ENCODE data around the gene ARL8B. TPM values are rescaled to one million over a fixed set of nuclear protein-coding genes. Genes with fewer than 3 reads are reported as not detected.

The ARL8B gene
- total and polyA plus RNA-seq, 9 of the 15 experiments (the other 6 are each of a cell fraction or from before 2014, with no cell fraction given) = 28.5 to 99.4 (median 77.2) TPM

DNA sequence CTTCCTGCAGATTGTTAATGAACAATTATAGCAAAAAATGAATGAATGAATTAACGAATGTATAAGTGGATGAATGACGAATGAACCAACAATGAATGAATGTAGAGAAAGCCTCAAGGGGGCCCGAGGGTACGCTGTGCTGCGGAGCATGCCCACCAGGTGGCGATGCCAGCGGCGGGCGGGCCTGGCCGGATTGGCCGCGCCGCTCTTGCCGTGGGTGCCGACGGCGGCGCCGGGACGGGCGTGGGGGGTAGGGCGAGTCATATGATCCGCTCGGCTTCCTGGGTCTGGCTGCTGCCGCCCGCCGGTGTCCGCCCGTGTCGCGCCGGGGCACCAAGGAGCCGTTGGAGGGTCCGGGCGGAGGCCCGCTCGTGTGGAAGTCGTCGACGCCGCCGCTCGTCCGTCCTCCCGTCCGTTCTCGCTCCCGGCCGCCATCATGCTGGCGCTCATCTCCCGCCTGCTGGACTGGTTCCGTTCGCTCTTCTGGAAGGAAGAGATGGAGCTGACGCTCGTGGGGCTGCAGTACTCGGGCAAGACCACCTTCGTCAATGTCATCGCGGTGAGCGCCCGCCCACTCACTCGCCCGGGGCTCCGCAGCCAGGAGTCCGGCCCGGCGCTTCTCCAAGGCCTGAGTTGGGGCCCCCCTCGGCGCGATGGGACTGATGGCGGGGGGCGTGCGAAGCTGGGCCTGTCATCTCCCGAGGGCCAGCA, at the start of gene ARL8B (continued):
- TF ChIP-seq, protein P1, sequence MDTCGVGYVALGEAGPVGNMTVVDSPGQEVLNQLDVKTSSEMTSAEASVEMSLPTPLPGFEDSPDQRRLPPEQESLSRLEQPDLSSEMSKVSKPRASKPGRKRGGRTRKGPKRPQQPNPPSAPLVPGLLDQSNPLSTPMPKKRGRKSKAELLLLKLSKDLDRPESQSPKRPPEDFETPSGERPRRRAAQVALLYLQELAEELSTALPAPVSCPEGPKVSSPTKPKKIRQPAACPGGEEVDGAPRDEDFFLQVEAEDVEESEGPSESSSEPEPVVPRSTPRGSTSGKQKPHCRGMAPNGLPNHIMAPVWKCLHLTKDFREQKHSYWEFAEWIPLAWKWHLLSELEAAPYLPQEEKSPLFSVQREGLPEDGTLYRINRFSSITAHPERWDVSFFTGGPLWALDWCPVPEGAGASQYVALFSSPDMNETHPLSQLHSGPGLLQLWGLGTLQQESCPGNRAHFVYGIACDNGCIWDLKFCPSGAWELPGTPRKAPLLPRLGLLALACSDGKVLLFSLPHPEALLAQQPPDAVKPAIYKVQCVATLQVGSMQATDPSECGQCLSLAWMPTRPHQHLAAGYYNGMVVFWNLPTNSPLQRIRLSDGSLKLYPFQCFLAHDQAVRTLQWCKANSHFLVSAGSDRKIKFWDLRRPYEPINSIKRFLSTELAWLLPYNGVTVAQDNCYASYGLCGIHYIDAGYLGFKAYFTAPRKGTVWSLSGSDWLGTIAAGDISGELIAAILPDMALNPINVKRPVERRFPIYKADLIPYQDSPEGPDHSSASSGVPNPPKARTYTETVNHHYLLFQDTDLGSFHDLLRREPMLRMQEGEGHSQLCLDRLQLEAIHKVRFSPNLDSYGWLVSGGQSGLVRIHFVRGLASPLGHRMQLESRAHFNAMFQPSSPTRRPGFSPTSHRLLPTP (IDR thresholded peaks at IDR 0.05; ENCODE audit: borderline replicate concordance, extremely low read depth, insufficient read length) = no peak
- TF ChIP-seq STAT5A (IDR thresholded peaks at IDR 0.05; ENCODE audit: borderline replicate concordance, low read length) (peak; percentile 65; the same call in 1 of the 2 replicates), MAZ (CRISPR knock-in tag; conservative IDR thresholded peaks at IDR 0.05 in 1 of 2, IDR thresholded peaks at IDR 0.05 in 1 of 2) (peak; percentile 94), SIRT6 (IDR thresholded peaks at IDR 0.05; ENCODE audit: low read depth, low read length) (no peak), FOXK1 (CRISPR knock-in tag; IDR thresholded peaks at IDR 0.05; ENCODE audit: borderline replicate concordance) (no peak), GATAD2A (IDR thresholded peaks at IDR 0.05) (peak; percentile 67; the same call in 1 of the 2 replicates), WHSC1 (IDR thresholded peaks at IDR 0.05; ENCODE audit: low read length) (no peak), ZNF146 (CRISPR knock-in tag; IDR thresholded peaks at IDR 0.05; ENCODE audit: unreplicated experiment) (no peak), CHD4 (IDR thresholded peaks at IDR 0.05; ENCODE audit: insufficient read depth, insufficient replicate concordance, low read depth, low read length, poor library complexity, severe bottlenecking) (no peak), BACH1 (tag; IDR thresholded peaks at IDR 0.05) (no peak)
- TF ChIP-seq, protein P2, sequence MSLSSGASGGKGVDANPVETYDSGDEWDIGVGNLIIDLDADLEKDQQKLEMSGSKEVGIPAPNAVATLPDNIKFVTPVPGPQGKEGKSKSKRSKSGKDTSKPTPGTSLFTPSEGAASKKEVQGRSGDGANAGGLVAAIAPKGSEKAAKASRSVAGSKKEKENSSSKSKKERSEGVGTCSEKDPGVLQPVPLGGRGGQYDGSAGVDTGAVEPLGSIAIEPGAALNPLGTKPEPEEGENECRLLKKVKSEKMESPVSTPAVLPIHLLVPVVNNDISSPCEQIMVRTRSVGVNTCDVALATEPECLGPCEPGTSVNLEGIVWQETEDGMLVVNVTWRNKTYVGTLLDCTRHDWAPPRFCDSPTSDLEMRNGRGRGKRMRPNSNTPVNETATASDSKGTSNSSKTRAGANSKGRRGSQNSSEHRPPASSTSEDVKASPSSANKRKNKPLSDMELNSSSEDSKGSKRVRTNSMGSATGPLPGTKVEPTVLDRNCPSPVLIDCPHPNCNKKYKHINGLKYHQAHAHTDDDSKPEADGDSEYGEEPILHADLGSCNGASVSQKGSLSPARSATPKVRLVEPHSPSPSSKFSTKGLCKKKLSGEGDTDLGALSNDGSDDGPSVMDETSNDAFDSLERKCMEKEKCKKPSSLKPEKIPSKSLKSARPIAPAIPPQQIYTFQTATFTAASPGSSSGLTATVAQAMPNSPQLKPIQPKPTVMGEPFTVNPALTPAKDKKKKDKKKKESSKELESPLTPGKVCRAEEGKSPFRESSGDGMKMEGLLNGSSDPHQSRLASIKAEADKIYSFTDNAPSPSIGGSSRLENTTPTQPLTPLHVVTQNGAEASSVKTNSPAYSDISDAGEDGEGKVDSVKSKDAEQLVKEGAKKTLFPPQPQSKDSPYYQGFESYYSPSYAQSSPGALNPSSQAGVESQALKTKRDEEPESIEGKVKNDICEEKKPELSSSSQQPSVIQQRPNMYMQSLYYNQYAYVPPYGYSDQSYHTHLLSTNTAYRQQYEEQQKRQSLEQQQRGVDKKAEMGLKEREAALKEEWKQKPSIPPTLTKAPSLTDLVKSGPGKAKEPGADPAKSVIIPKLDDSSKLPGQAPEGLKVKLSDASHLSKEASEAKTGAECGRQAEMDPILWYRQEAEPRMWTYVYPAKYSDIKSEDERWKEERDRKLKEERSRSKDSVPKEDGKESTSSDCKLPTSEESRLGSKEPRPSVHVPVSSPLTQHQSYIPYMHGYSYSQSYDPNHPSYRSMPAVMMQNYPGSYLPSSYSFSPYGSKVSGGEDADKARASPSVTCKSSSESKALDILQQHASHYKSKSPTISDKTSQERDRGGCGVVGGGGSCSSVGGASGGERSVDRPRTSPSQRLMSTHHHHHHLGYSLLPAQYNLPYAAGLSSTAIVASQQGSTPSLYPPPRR (CRISPR knock-in tag; IDR thresholded peaks at IDR 0.05; ENCODE audit: borderline replicate concordance) = peak; percentile 81; the same call in 1 of the 2 replicates
- TF ChIP-seq, protein P3, sequence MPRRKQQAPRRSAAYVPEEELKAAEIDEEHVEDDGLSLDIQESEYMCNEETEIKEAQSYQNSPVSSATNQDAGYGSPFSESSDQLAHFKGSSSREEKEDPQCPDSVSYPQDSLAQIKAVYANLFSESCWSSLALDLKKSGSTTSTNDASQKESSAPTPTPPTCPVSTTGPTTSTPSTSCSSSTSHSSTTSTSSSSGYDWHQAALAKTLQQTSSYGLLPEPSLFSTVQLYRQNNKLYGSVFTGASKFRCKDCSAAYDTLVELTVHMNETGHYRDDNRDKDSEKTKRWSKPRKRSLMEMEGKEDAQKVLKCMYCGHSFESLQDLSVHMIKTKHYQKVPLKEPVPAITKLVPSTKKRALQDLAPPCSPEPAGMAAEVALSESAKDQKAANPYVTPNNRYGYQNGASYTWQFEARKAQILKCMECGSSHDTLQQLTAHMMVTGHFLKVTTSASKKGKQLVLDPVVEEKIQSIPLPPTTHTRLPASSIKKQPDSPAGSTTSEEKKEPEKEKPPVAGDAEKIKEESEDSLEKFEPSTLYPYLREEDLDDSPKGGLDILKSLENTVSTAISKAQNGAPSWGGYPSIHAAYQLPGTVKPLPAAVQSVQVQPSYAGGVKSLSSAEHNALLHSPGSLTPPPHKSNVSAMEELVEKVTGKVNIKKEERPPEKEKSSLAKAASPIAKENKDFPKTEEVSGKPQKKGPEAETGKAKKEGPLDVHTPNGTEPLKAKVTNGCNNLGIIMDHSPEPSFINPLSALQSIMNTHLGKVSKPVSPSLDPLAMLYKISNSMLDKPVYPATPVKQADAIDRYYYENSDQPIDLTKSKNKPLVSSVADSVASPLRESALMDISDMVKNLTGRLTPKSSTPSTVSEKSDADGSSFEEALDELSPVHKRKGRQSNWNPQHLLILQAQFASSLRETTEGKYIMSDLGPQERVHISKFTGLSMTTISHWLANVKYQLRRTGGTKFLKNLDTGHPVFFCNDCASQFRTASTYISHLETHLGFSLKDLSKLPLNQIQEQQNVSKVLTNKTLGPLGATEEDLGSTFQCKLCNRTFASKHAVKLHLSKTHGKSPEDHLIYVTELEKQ (CRISPR knock-in tag; IDR thresholded peaks at IDR 0.05) = no peak
- TF ChIP-seq, protein P4, sequence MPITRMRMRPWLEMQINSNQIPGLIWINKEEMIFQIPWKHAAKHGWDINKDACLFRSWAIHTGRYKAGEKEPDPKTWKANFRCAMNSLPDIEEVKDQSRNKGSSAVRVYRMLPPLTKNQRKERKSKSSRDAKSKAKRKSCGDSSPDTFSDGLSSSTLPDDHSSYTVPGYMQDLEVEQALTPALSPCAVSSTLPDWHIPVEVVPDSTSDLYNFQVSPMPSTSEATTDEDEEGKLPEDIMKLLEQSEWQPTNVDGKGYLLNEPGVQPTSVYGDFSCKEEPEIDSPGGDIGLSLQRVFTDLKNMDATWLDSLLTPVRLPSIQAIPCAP (CRISPR knock-in tag; IDR thresholded peaks at IDR 0.05; ENCODE audit: borderline replicate concordance) = peak; percentile 66; the same call in 1 of the 2 replicates

Measured in K562 (cell line).